OCI-LY3 (cell line): ENCODE results near the gene STIMATE.
A peak's percentile ranks its signal among the peaks of the same experiment; 100 is the strongest.

ENCODE experiments used
- H2AFZ ChIP-seq: fragments of 200-600, 300-600 bp; shearing (Covaris generic); 2 replicates; pipeline ENCODE4 v1.6.0; 2014; ENCODE audit warnings: antibody characterized with exemption, low read depth, low read length
- H3K27ac ChIP-seq: fragments of 200-600, 300-600 bp; sonication (generic); 2 replicates; pipeline ENCODE4 v1.5.1; 2014; ENCODE audit warnings: mild to moderate bottlenecking, low read length, moderate library complexity, mixed read lengths
- H3K27me3 ChIP-seq: fragments of 200-600, 300-600 bp; sonication (generic); 2 replicates; pipeline ENCODE4 v1.6.1; 2014; ENCODE audit warnings: low read depth, low read length, mixed read lengths
- H3K36me3 ChIP-seq: fragments of 200-600, 300-600 bp; sonication (generic); replicated peaks from 2 replicates; pipeline ENCODE3; 2014; ENCODE audit warnings: low read depth, low read length, mixed read lengths
- H3K4me1 ChIP-seq: fragments of 300-600, 200-600 bp; sonication (generic); 2 replicates; pipeline ENCODE4 v1.6.1; 2014; ENCODE audit warnings: low read length, mixed read lengths
- H3K4me2 ChIP-seq: fragments of 200-600, 300-600 bp; sonication (generic); 2 replicates; pipeline ENCODE4 v1.6.1; 2014; ENCODE audit warnings: low read length, mixed read lengths
- H3K4me3 ChIP-seq: fragments of 300-600, 200-600 bp; sonication (generic); 2 replicates; pipeline ENCODE4 v1.5.1; 2014; ENCODE audit warnings: antibody characterized with exemption, mild to moderate bottlenecking, low read length, moderate library complexity
- H3K79me2 ChIP-seq: fragments of 300-600, 200-600 bp; shearing (Covaris generic); 2 replicates; pipeline ENCODE4 v1.6.1; 2014; ENCODE audit warnings: mild to moderate bottlenecking, low read length, mixed read lengths
- H3K9ac ChIP-seq: fragments of 300-600, 200-600 bp; shearing (Covaris generic); 2 replicates; pipeline ENCODE4 v1.6.0; 2014; ENCODE audit warnings: mild to moderate bottlenecking, low read length, moderate library complexity
- H3K9me3 ChIP-seq: fragments of 200-600, 300-600 bp; shearing (Covaris generic); 2 replicates; pipeline ENCODE4 v1.6.1; 2014; ENCODE audit warnings: low read length, mixed read lengths; ENCODE audit not compliant: insufficient read depth
- H4K20me1 ChIP-seq: fragments of 200-600, 300-600 bp; sonication (generic); 2 replicates; pipeline ENCODE4 v1.6.1; 2016; ENCODE audit warnings: low read length, mixed read lengths; ENCODE audit not compliant: insufficient read depth
- CTCF ChIP-seq: fragments of 200-600, 300-600 bp; sonication (generic); IDR thresholded peaks from 2 replicates; pipeline ENCODE4 v1.5.1; 2014; ENCODE audit warnings: antibody characterized with exemption, low read length, low read depth
- EZH2phosphoT487 ChIP-seq: fragments of 200-600 bp; shearing (Covaris generic); IDR thresholded peaks from 2 replicates; pipeline ENCODE4 v1.6.1; 2018; ENCODE audit warnings: antibody characterized with exemption, mixed run types, low read depth

Gene STIMATE

GRCh38 chr3:52881871-52882270 lies 15.5 kb downstream of the STIMATE start:
- TF ChIP-seq CTCF (no peak), EZH2phosphoT487 (no peak)
- no peaks in the 10 kb centered on the region for H3K27me3 ChIP-seq
- no peaks in the 10 kb centered on the region for H3K79me2 ChIP-seq
- H3K9ac ChIP-seq, result no peak overlapping the region
- H3K27ac ChIP-seq, result no peak overlapping the region
- H3K36me3 ChIP-seq, result peaks cover 10% of the 10 kb centered on the region
- no peak overlapping the region for H3K4me2 ChIP-seq
- no peaks in the 10 kb centered on the region for H3K9me3 ChIP-seq
- H3K4me1 ChIP-seq, result peaks cover 10% of the 10 kb centered on the region
- no peak overlapping the region for H3K4me3 ChIP-seq
- H2AFZ ChIP-seq, result no peak overlapping the region
- peaks cover 6% of the 10 kb centered on the region for H4K20me1 ChIP-seq

GRCh38 chr3:52880474-52880873 lies 16.9 kb downstream of the STIMATE start:
- H3K79me2 ChIP-seq, result no peaks in the 10 kb centered on the region
- no peak overlapping the region for H3K4me3 ChIP-seq
- TF ChIP-seq CTCF (no peak), EZH2phosphoT487 (no peak)
- no peak overlapping the region for H2AFZ ChIP-seq
- H3K4me1 ChIP-seq, result peaks cover 10% of the 10 kb centered on the region
- H3K9me3 ChIP-seq, result no peaks in the 10 kb centered on the region
- H3K27me3 ChIP-seq, result no peaks in the 10 kb centered on the region
- H3K27ac ChIP-seq, result no peak overlapping the region
- peaks cover 6% of the 10 kb centered on the region for H3K36me3 ChIP-seq
- no peak overlapping the region for H3K9ac ChIP-seq
- H3K4me2 ChIP-seq, result 0 out of 2 replicates have a peak overlapping the region, but pooled peaks have one; percentile 22
- H4K20me1 ChIP-seq, result peaks cover 6% of the 10 kb centered on the region

GRCh38 chr3:52880047-52880446 lies 17.3 kb downstream of the STIMATE start:
- H3K27me3 ChIP-seq, result no peaks in the 10 kb centered on the region
- no peaks in the 10 kb centered on the region for H3K79me2 ChIP-seq
- peaks cover 3% of the 10 kb centered on the region for H3K36me3 ChIP-seq
- no peak overlapping the region for H2AFZ ChIP-seq
- no peak overlapping the region for H3K4me3 ChIP-seq
- no peaks in the 10 kb centered on the region for H3K9me3 ChIP-seq
- no peak overlapping the region for H3K9ac ChIP-seq
- peaks cover 10% of the 10 kb centered on the region for H3K4me1 ChIP-seq
- TF ChIP-seq CTCF, result no peak
- TF ChIP-seq EZH2phosphoT487, result no peak
- no peak overlapping the region for H3K27ac ChIP-seq
- peaks cover 6% of the 10 kb centered on the region for H4K20me1 ChIP-seq
- H3K4me2 ChIP-seq, result no peak overlapping the region

- Histone ChIP-seq H3K4me2 (no peak overlapping the region), H3K79me2 (no peaks in the 10 kb centered on the region), H3K9me3 (no peaks in the 10 kb centered on the region), H4K20me1 (peaks cover 6% of the 10 kb centered on the region), H3K27ac (no peak overlapping the region), H2AFZ (no peak overlapping the region), H3K27me3 (no peaks in the 10 kb centered on the region), H3K4me3 (no peak overlapping the region), H3K4me1 (peaks cover 10% of the 10 kb centered on the region), H3K9ac (no peak overlapping the region), H3K36me3 (peaks cover 2% of the 10 kb centered on the region)
- TF ChIP-seq EZH2phosphoT487, result no peak
- no peak for TF ChIP-seq CTCF
Observed at GRCh38 chr3:52879581-52879980, 17.8 kb downstream of the STIMATE start.
